Peyer's patch (tissue), 4 donors: ENCODE measurements around the gene TANC2. TPM values are rescaled to one million over a fixed set of nuclear protein-coding genes. Genes with fewer than 3 reads are reported as not detected.

Experiments used
- DNase-seq, 3 donors: peaks; one replicate each; pipeline ENCODE4 v3.0.0-alpha.2; 2017 to 2019
- H3K27ac ChIP-seq, 4 donors: fragments of 200-600 bp; sonication (generic); one replicate each; pipeline ENCODE4 v1.5.1; 2016 to 2019
- H3K27me3 ChIP-seq, 2 donors: fragments of 200-600 bp; sonication (generic); one replicate each; pipeline ENCODE4 v1.5.1; 2019
- H3K36me3 ChIP-seq, 3 donors: fragments of 200-600 bp; sonication (generic); one replicate each; pipeline ENCODE4 v1.5.1; 2016 to 2019
- H3K4me1 ChIP-seq, 4 donors: fragments of 200-600 bp; sonication (generic); one replicate each; pipeline ENCODE4 v1.5.1; 2016 to 2019
- H3K4me3 ChIP-seq, 4 donors: fragments of 200-600 bp; sonication (generic); 1 replicate in 3 of 4; 2 replicates in 1 of 4; pipeline ENCODE4 v1.5.1; 2016 to 2019; ENCODE audit warnings: mild to moderate bottlenecking in 1 of 4
- H3K9me3 ChIP-seq, 4 donors: fragments of 200-600 bp; sonication (generic); one replicate each; pipeline ENCODE4 v1.5.1; 2016 to 2019; ENCODE audit warnings: mild to moderate bottlenecking in 1 of 4
- POLR2A ChIP-seq, 2 donors: fragments of 450-650 bp; IDR thresholded peaks; one replicate each; pipeline ENCODE4 v1.5.1; 2017; ENCODE audit warnings: antibody characterized with exemption in 2 of 2, mild to moderate bottlenecking in 2 of 2, moderate library complexity in 2 of 2
- total RNA-seq, 4 donors: library from RNA; depleted of rRNA; stranded (reverse); fragments of >200 nt; gene quantifications; one replicate each; pipeline ENCODE4 v1.1.0, GENCODE V29; 2016
- TF ChIP-seq, protein P1 (sequence below), 6 experiments: fragments of 450-650 bp in 4 of 6; fragments of 200-600 bp in 2 of 6; sonication (generic) in 1 of 6; IDR thresholded peaks; one replicate each; pipeline ENCODE4 v1.5.1; 2017 to 2019; ENCODE audit warnings: antibody characterized with exemption in 6 of 6, mild to moderate bottlenecking in 3 of 6, moderate library complexity in 1 of 6

The TANC2 gene
- total RNA-seq, 4 donors from 2014 or later: 3.2 to 21.5 (median 7.8) TPM

GRCh38 chr17:62996221-62996620 is 30.2 kb downstream of the TANC2 start:
- no peaks in the 10 kb centered on the region for H3K27me3 ChIP-seq
- TF ChIP-seq, protein P1, sequence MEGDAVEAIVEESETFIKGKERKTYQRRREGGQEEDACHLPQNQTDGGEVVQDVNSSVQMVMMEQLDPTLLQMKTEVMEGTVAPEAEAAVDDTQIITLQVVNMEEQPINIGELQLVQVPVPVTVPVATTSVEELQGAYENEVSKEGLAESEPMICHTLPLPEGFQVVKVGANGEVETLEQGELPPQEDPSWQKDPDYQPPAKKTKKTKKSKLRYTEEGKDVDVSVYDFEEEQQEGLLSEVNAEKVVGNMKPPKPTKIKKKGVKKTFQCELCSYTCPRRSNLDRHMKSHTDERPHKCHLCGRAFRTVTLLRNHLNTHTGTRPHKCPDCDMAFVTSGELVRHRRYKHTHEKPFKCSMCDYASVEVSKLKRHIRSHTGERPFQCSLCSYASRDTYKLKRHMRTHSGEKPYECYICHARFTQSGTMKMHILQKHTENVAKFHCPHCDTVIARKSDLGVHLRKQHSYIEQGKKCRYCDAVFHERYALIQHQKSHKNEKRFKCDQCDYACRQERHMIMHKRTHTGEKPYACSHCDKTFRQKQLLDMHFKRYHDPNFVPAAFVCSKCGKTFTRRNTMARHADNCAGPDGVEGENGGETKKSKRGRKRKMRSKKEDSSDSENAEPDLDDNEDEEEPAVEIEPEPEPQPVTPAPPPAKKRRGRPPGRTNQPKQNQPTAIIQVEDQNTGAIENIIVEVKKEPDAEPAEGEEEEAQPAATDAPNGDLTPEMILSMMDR (IDR thresholded peaks at IDR 0.05): no peak
- TF ChIP-seq POLR2A (IDR thresholded peaks at IDR 0.05): no peak
- DNase-seq: no peak

GRCh38 chr17:62998166-62998565 is 32.1 kb downstream of the TANC2 start:
- Histone ChIP-seq H3K27ac (no peak overlapping the region), H3K36me3 (no peaks in the 10 kb centered on the region), H3K4me3 (no peak overlapping the region), H3K27me3 (no peaks in the 10 kb centered on the region), H3K9me3 (no peaks in the 10 kb centered on the region), H3K4me1 (no peaks in the 10 kb centered on the region)
- no peak for DNase-seq
- TF ChIP-seq, protein P1 (IDR thresholded peaks at IDR 0.05): no peak
- TF ChIP-seq POLR2A (IDR thresholded peaks at IDR 0.05): no peak

More at GRCh38 chr17:62996221-62996620, 30.2 kb downstream of the TANC2 start:
- Histone ChIP-seq H3K4me3 (no peak overlapping the region), H3K9me3 (no peaks in the 10 kb centered on the region), H3K36me3 (no peaks in the 10 kb centered on the region), H3K4me1 (no peaks in the 10 kb centered on the region), H3K27ac (no peak overlapping the region)

DNA sequence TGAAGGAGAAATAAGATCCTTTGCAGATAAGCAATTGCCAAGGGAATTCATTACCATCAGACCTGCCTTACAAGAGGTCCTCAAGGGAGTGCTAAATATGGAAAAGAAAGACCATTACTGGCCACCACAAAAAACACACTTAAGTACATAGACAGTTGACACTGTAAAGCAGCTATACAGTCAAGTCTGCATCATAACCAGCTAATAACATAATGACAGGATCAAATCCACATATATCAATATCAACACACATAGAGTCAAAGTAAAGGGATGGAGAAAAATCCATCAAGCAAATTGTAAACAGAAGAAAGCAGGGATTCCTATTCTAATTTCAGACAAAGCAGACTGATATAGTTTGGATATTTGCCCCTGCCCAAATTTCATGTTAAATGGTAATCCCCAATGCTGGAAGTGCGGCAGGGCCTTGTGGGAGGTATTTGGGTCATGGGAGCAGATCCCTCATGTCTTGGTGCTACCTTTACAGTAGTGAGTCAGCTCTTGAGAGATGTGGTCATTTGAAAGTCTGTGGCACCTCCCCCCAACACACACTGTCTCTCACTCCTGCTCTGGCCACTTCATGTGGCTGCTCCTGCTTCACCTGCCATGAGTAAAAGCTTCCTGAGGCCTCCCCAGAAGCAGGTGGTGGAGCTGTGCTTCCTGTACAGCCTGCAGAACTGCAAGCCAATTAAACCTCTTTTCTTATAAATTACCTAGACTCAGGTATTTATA is 32.8 kb downstream of the TANC2 start:
- Histone ChIP-seq H3K9me3 (no peaks in the 10 kb centered on the region), H3K27ac (no peak overlapping the region), H3K4me1 (no peaks in the 10 kb centered on the region), H3K27me3 (no peaks in the 10 kb centered on the region), H3K36me3 (no peaks in the 10 kb centered on the region), H3K4me3 (no peak overlapping the region)
- no peak for TF ChIP-seq POLR2A (IDR thresholded peaks at IDR 0.05)
- TF ChIP-seq, protein P1 (IDR thresholded peaks at IDR 0.05): no peak
- no peak for DNase-seq

DNA sequence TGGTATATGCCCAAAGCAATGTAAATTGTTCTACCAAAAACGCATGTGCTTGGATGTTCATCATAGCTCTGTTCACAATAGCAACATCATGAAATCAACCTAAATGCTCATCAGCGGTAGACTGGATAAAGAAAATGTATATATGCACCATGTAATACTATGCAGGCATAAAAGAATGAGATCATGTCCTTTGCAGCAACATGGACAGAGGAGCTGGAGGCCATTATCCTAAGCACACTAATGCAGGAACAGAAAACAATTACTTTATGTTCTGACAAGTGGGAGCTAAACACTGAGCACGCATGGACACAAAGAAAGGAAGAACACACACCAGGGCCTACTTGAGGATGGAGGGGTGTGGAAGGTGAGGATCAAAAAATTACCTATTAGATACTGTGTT is 33.7 kb downstream of the TANC2 start:
- no peak for DNase-seq
- no peaks in the 10 kb centered on the region for H3K9me3 ChIP-seq
- H3K4me3 ChIP-seq: no peak overlapping the region
- H3K36me3 ChIP-seq: no peaks in the 10 kb centered on the region
- H3K27ac ChIP-seq: no peak overlapping the region
- no peaks in the 10 kb centered on the region for H3K4me1 ChIP-seq
- TF ChIP-seq, protein P1 (IDR thresholded peaks at IDR 0.05): no peak
- no peak for TF ChIP-seq POLR2A (IDR thresholded peaks at IDR 0.05)
- H3K27me3 ChIP-seq: no peaks in the 10 kb centered on the region

GRCh38 chr17:63001689-63002394 is 35.8 kb downstream of the TANC2 start:
- Histone ChIP-seq H3K4me3 (no peak overlapping the region), H3K9me3 (no peaks in the 10 kb centered on the region), H3K36me3 (no peaks in the 10 kb centered on the region), H3K4me1 (no peaks in the 10 kb centered on the region), H3K27me3 (no peaks in the 10 kb centered on the region), H3K27ac (no peak overlapping the region)
- TF ChIP-seq, protein P1 (IDR thresholded peaks at IDR 0.05): no peak
- no peak for TF ChIP-seq POLR2A (IDR thresholded peaks at IDR 0.05)
- no peak for DNase-seq
